SU-DHL-6 (cell line): ENCODE results near the gene MRPS6.

ENCODE experiments used
- H2AFZ ChIP-seq: fragments of 200-600 bp; sonication (generic); 2 replicates; pipeline ENCODE4 v1.6.1; 2014; ENCODE audit warnings: low read depth, mild to moderate bottlenecking, moderate library complexity, mixed read lengths, antibody characterized with exemption, low read length; ENCODE audit not compliant: severe bottlenecking
- H3F3A ChIP-seq: fragments of 200-600 bp; shearing (Covaris generic); 2 replicates; pipeline ENCODE4 v1.6.0; 2016; ENCODE audit warnings: antibody characterized with exemption, mild to moderate bottlenecking; ENCODE audit not compliant: insufficient read depth
- H3K27ac ChIP-seq: fragments of 200-600 bp; sonication (generic); 2 replicates; pipeline ENCODE4 v1.5.1; 2016; ENCODE audit warnings: low read depth, mild to moderate bottlenecking, low read length, moderate library complexity, mixed read lengths
- H3K27me3 ChIP-seq: fragments of 200-600 bp; sonication (generic), shearing (Covaris generic); 2 replicates; pipeline ENCODE4 v1.6.0; 2014; ENCODE audit warnings: mild to moderate bottlenecking, low read length
- H3K36me3 ChIP-seq: fragments of 200-600 bp; sonication (generic); 2 replicates; pipeline ENCODE4 v1.6.1; 2014; ENCODE audit warnings: mild to moderate bottlenecking, low read length, mixed read lengths
- H3K4me2 ChIP-seq: fragments of 300-600, 200-600 bp; shearing (Covaris generic), sonication (generic); 2 replicates; pipeline ENCODE4 v1.6.0; 2014; ENCODE audit warnings: low read length, low read depth, mild to moderate bottlenecking; ENCODE audit not compliant: poor library complexity, severe bottlenecking
- H3K4me3 ChIP-seq: fragments of 200-600 bp; sonication (generic); 2 replicates; pipeline ENCODE4 v1.5.1; 2014; ENCODE audit warnings: antibody characterized with exemption, low read length, mild to moderate bottlenecking, mixed read lengths; ENCODE audit not compliant: insufficient read depth, poor library complexity, severe bottlenecking
- H3K79me2 ChIP-seq: fragments of 200-600 bp; sonication (generic); 2 replicates; pipeline ENCODE4 v1.6.1; 2014; ENCODE audit warnings: mild to moderate bottlenecking, low read length, moderate library complexity; ENCODE audit not compliant: insufficient read depth
- H3K9ac ChIP-seq: fragments of 200-600 bp; sonication (generic); 2 replicates; pipeline ENCODE4 v1.7.0; 2014; ENCODE audit warnings: mild to moderate bottlenecking, low read length
- H3K9me2 ChIP-seq: fragments of 200-600 bp; sonication (generic); replicated peaks from 2 replicates; pipeline ENCODE4 v1.6.1; 2014; ENCODE audit warnings: low read length; ENCODE audit not compliant: insufficient read depth
- H3K9me3 ChIP-seq: fragments of 200-600 bp; sonication (generic); 2 replicates; pipeline ENCODE4 v1.6.1; 2014; ENCODE audit warnings: low read length, mixed read lengths; ENCODE audit not compliant: insufficient read depth
- H4K20me1 ChIP-seq: fragments of 200-600 bp; sonication (generic); 2 replicates; pipeline ENCODE4 v1.6.1; 2014; ENCODE audit warnings: low read depth, mild to moderate bottlenecking, antibody characterized with exemption, low read length, moderate library complexity, mixed read lengths
- CTCF ChIP-seq: fragments of 200-600 bp; sonication (generic); IDR thresholded peaks from one replicate; pipeline ENCODE4 v1.5.1; 2017; ENCODE audit warnings: antibody characterized with exemption, mild to moderate bottlenecking, low read length, moderate library complexity; ENCODE audit not compliant: insufficient read depth, poor library complexity, severe bottlenecking
- EZH2phosphoT487 ChIP-seq: fragments of 200-600 bp; sonication (generic), shearing (Covaris generic); conservative IDR thresholded peaks from 2 replicates; pipeline ENCODE4 v1.6.1; 2018; ENCODE audit warnings: mild to moderate bottlenecking, antibody characterized with exemption, low read length, moderate library complexity, mixed read lengths

The MRPS6 gene

GRCh38 chr21:34126691-34127090, 53.3 kb downstream of the MRPS6 start:
- no peak overlapping the region for H3K4me2 ChIP-seq
- no peak overlapping the region for H3K4me3 ChIP-seq
- H3F3A ChIP-seq, result no peaks in the 10 kb centered on the region
- H3K9ac ChIP-seq, result no peak overlapping the region
- no peaks in the 10 kb centered on the region for H3K9me2 ChIP-seq
- H4K20me1 ChIP-seq, result no peaks in the 10 kb centered on the region
- no peak overlapping the region for H2AFZ ChIP-seq
- no peak overlapping the region for H3K27ac ChIP-seq
- H3K27me3 ChIP-seq, result no peaks in the 10 kb centered on the region
- H3K79me2 ChIP-seq, result peaks cover 20% of the 10 kb centered on the region; the same call in 1 of the 2 replicates
- TF ChIP-seq CTCF, result no peak
- TF ChIP-seq EZH2phosphoT487, result no peak
- H3K9me3 ChIP-seq, result no peaks in the 10 kb centered on the region
- no peaks in the 10 kb centered on the region for H3K36me3 ChIP-seq

- no peak overlapping the region for H3K27ac ChIP-seq
- H3K4me2 ChIP-seq, result no peak overlapping the region
- no peaks in the 10 kb centered on the region for H3F3A ChIP-seq
- H3K27me3 ChIP-seq, result no peaks in the 10 kb centered on the region
- H3K4me3 ChIP-seq, result no peak overlapping the region
- H3K36me3 ChIP-seq, result no peaks in the 10 kb centered on the region
- no peak overlapping the region for H2AFZ ChIP-seq
- H3K9ac ChIP-seq, result no peak overlapping the region
- H4K20me1 ChIP-seq, result no peaks in the 10 kb centered on the region
- no peaks in the 10 kb centered on the region for H3K9me3 ChIP-seq
- no peak for TF ChIP-seq EZH2phosphoT487
- TF ChIP-seq CTCF, result no peak
- no peaks in the 10 kb centered on the region for H3K9me2 ChIP-seq
- peaks cover 14% of the 10 kb centered on the region; the same call in 1 of the 2 replicates for H3K79me2 ChIP-seq
Measured at GRCh38 chr21:34128124-34128523, 54.7 kb downstream of the MRPS6 start.

GRCh38 chr21:34128674-34129038, 55.3 kb downstream of the MRPS6 start:
- H3K4me2 ChIP-seq, result no peak overlapping the region
- no peaks in the 10 kb centered on the region for H3K9me2 ChIP-seq
- H3F3A ChIP-seq, result no peaks in the 10 kb centered on the region
- H3K36me3 ChIP-seq, result no peaks in the 10 kb centered on the region
- H3K9me3 ChIP-seq, result no peaks in the 10 kb centered on the region
- no peak for TF ChIP-seq CTCF
- no peak for TF ChIP-seq EZH2phosphoT487
- no peak overlapping the region for H3K4me3 ChIP-seq
- no peak overlapping the region for H3K27ac ChIP-seq
- H4K20me1 ChIP-seq, result no peaks in the 10 kb centered on the region
- no peak overlapping the region for H3K9ac ChIP-seq
- H3K79me2 ChIP-seq, result peaks cover 14% of the 10 kb centered on the region; the same call in 1 of the 2 replicates
- no peaks in the 10 kb centered on the region for H3K27me3 ChIP-seq
- H2AFZ ChIP-seq, result no peak overlapping the region
